Neural progenitor cell (in vitro differentiated cells): ENCODE results near the gene ARSK. TPM values are rescaled to one million over a fixed set of nuclear protein-coding genes. Genes with fewer than 3 reads are reported as not detected.

ENCODE experiments used
- DNase-seq: peaks from one replicate; pipeline ENCODE4 v3.0.0-alpha.2; 2016; ENCODE audit warnings: low spot score
- H2AFZ ChIP-seq: fragments of 200-600 bp; sonication (generic); replicated peaks from 2 replicates; pipeline ENCODE4 v1.6.1; 2016; ENCODE audit warnings: antibody characterized with exemption
- H3F3A ChIP-seq: fragments of 200-600 bp; sonication (generic); 2 replicates; pipeline ENCODE4 v1.6.1; 2016; ENCODE audit warnings: antibody characterized with exemption, low read depth
- H3K27ac ChIP-seq: fragments of 200-600 bp; sonication (generic); 2 replicates; pipeline ENCODE4 v1.5.1; 2016; ENCODE audit warnings: mild to moderate bottlenecking
- H3K27me3 ChIP-seq: fragments of 200-600 bp; sonication (generic); 2 replicates; pipeline ENCODE4 v1.6.1; 2016; ENCODE audit warnings: mild to moderate bottlenecking, moderate library complexity
- H3K36me3 ChIP-seq: fragments of 200-600 bp; sonication (generic); 2 replicates; pipeline ENCODE4 v1.5.1; 2016
- H3K4me1 ChIP-seq: fragments of 200-600 bp; sonication (generic); 2 replicates; pipeline ENCODE4 v1.6.1; 2016; ENCODE audit warnings: mixed run types
- H3K4me2 ChIP-seq: fragments of 200-600 bp; sonication (generic); 2 replicates; pipeline ENCODE4 v1.6.1; 2016
- H3K4me3 ChIP-seq: fragments of 200-600 bp; sonication (generic); 2 replicates; pipeline ENCODE4 v1.5.1; 2016
- H3K79me2 ChIP-seq: fragments of 200-600 bp; sonication (generic); 2 replicates; pipeline ENCODE4 v1.6.1; 2016; ENCODE audit warnings: low read depth
- H3K9ac ChIP-seq: fragments of 200-600 bp; sonication (generic); 2 replicates; pipeline ENCODE4 v1.6.1; 2016
- H3K9me3 ChIP-seq: fragments of 200-600 bp; sonication (generic); 2 replicates; pipeline ENCODE4 v1.5.1; 2016; ENCODE audit warnings: low read depth
- H4K20me1 ChIP-seq: fragments of 200-600 bp; sonication (generic); 2 replicates; pipeline ENCODE4 v1.6.1; 2016; ENCODE audit warnings: low read depth
- H3K27ac Mint-ChIP-seq: 3 replicates; pipeline ENCODE4 v1.8.0; 2021; ENCODE audit warnings: mixed read lengths
- H3K27me3 Mint-ChIP-seq: 2 replicates; pipeline ENCODE4 v1.8.0; 2022; ENCODE audit warnings: low read depth, mild to moderate bottlenecking, inconsistent platforms, moderate library complexity, mixed read lengths; ENCODE audit not compliant: insufficient read depth
- H3K36me3 Mint-ChIP-seq: 3 replicates; pipeline ENCODE4 v1.8.0; 2021; ENCODE audit warnings: mixed read lengths
- H3K4me1 Mint-ChIP-seq: 3 replicates; pipeline ENCODE4 v1.8.0; 2021; ENCODE audit warnings: mixed read lengths
- H3K4me3 Mint-ChIP-seq: 3 replicates; pipeline ENCODE4 v1.8.0; 2021; ENCODE audit warnings: mild to moderate bottlenecking, moderate library complexity, mixed read lengths
- H3K9me3 Mint-ChIP-seq: 3 replicates; pipeline ENCODE4 v1.8.0; 2020; ENCODE audit warnings: mixed read lengths
- EZH2 ChIP-seq: fragments of 200-600 bp; sonication (generic); IDR thresholded peaks from 2 replicates; pipeline ENCODE4 v1.6.1; 2017; ENCODE audit warnings: antibody characterized with exemption, mild to moderate bottlenecking, moderate library complexity
- EZH2phosphoT487 ChIP-seq: fragments of 200-600 bp; sonication (generic); IDR thresholded peaks from 2 replicates; pipeline ENCODE4 v1.6.1; 2017; ENCODE audit warnings: antibody characterized with exemption
- small RNA-seq: library from RNA; depleted of rRNA; stranded (forward); fragments of <200 nt; gene quantifications from one replicate; pipeline ENCODE3, GENCODE V24; 2015
- total RNA-seq: library from RNA; depleted of rRNA; stranded (reverse); fragments of >200 nt; gene quantifications from 2 replicates; pipeline ENCODE4 v1.2.3, GENCODE V29; 2015; ENCODE audit warnings: low replicate concordance
- TF ChIP-seq, protein P1 (sequence below): fragments of 200-600 bp; sonication (generic); IDR thresholded peaks from 2 replicates; pipeline ENCODE4 v1.5.1; 2017; ENCODE audit warnings: antibody characterized with exemption, mild to moderate bottlenecking

Gene ARSK
- total RNA-seq, 1 donor from 2014 or later, result 21.3 TPM

DNA sequence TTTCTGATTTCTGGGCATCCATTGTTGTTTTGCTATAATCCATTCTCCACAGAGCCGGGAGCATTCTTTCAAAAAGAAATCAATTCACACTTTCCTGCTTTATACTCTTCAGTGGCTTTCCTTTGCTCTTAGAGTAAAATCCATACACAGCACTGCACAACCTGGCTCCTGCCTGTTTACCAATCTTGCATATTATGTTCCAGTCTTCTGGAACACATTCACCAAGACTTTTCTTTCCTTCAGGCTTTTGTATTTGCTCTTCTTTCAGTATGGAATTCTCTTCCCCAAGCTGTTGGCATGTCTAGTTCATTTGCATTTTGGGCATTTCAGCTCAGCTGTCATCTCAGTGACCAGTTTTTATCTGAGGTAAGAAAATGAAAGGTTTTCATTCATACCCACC, 97.9 kb downstream of the ARSK start:
- no peaks in the 10 kb centered on the region for H3K79me2 ChIP-seq

DNA sequence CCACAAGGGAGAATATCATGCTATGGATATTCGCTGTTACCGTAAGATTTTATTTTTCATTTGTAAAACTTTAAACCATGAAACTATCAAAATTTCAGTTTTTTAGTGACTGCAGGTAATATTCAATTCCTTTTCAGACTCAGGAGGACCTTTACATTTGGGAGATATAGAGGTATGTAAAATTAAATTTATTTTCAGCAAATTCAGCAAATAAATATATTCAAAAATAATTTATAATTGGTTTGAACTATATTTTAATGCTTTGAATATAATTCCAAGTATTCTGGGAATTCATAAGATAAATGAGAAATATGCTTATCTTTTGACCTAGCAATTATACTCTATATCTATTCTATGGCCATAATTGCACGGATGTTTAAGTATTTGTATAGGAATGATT, 99.3 kb downstream of the ARSK start:
- TF ChIP-seq, protein P1, sequence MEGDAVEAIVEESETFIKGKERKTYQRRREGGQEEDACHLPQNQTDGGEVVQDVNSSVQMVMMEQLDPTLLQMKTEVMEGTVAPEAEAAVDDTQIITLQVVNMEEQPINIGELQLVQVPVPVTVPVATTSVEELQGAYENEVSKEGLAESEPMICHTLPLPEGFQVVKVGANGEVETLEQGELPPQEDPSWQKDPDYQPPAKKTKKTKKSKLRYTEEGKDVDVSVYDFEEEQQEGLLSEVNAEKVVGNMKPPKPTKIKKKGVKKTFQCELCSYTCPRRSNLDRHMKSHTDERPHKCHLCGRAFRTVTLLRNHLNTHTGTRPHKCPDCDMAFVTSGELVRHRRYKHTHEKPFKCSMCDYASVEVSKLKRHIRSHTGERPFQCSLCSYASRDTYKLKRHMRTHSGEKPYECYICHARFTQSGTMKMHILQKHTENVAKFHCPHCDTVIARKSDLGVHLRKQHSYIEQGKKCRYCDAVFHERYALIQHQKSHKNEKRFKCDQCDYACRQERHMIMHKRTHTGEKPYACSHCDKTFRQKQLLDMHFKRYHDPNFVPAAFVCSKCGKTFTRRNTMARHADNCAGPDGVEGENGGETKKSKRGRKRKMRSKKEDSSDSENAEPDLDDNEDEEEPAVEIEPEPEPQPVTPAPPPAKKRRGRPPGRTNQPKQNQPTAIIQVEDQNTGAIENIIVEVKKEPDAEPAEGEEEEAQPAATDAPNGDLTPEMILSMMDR, result no peak
- no peak for TF ChIP-seq EZH2
- TF ChIP-seq EZH2phosphoT487, result no peak
- Histone ChIP-seq H3K9me3 (no peaks in the 10 kb centered on the region), H3F3A (no peaks in the 10 kb centered on the region), H3K4me1 (no peaks in the 10 kb centered on the region), H3K4me3 (no peak overlapping the region), H3K36me3 (no peaks in the 10 kb centered on the region), H3K79me2 (no peaks in the 10 kb centered on the region), H3K9ac (no peak overlapping the region), H3K27ac (no peak overlapping the region), H3K4me2 (no peak overlapping the region), H3K27me3 (no peaks in the 10 kb centered on the region), H4K20me1 (no peaks in the 10 kb centered on the region), H2AFZ (no peak overlapping the region)
- Mint-ChIP-seq H3K36me3 (no peaks in the 10 kb centered on the region), H3K4me1 (peaks cover 6% of the 10 kb centered on the region), H3K4me3 (no peak overlapping the region), H3K27me3 (peaks cover 2% of the 10 kb centered on the region), H3K9me3 (peaks cover 2% of the 10 kb centered on the region), H3K27ac (no peak overlapping the region)
- no peak for DNase-seq

More for the DNA sequence above, 97.9 kb downstream of the ARSK start:
- no peaks in the 10 kb centered on the region for H3K9me3 ChIP-seq
- Mint-ChIP-seq H3K4me3 (no peak overlapping the region), H3K27ac (no peak overlapping the region), H3K9me3 (peaks cover 2% of the 10 kb centered on the region), H3K36me3 (no peaks in the 10 kb centered on the region), H3K4me1 (peaks cover 6% of the 10 kb centered on the region), H3K27me3 (peaks cover 2% of the 10 kb centered on the region)
- no peak overlapping the region for H3K4me2 ChIP-seq
- no peaks in the 10 kb centered on the region for H3K36me3 ChIP-seq
- no peak overlapping the region for H3K4me3 ChIP-seq
- no peak for TF ChIP-seq EZH2phosphoT487
- TF ChIP-seq, protein P1, result no peak
- no peak for TF ChIP-seq EZH2
- H3K27me3 ChIP-seq, result no peaks in the 10 kb centered on the region
- no peaks in the 10 kb centered on the region for H3K4me1 ChIP-seq
- no peak for DNase-seq
- H2AFZ ChIP-seq, result no peak overlapping the region
- no peaks in the 10 kb centered on the region for H3F3A ChIP-seq
- no peak overlapping the region for H3K27ac ChIP-seq
- no peak overlapping the region for H3K9ac ChIP-seq
- no peaks in the 10 kb centered on the region for H4K20me1 ChIP-seq

Small RNAs within 50 kb of the gene (small RNA-seq; reads per million reads assigned to genes)
- not detected for gene RNU6-308P

Other genes with a start within 250 kb of the ARSK start
- gene FAM81B, start 163.7 kb upstream of the ARSK start, total RNA-seq, result not detected in 2 replicates
- gene SKIC3, start 124 bp upstream of the ARSK start, total RNA-seq, result 101 and 132 TPM in 2 replicates
- gene GPR150, start 65.0 kb downstream of the ARSK start, total RNA-seq, result 0.12 TPM in 1 of 2 replicates, not detected in the other
- 3.6 and 4.4 TPM in 2 replicates for gene RFESD, start 91.7 kb downstream of the ARSK start, total RNA-seq
- not detected in 2 replicates for gene SPATA9, start 127.9 kb downstream of the ARSK start, total RNA-seq
- 3.6 and 5.5 TPM in 2 replicates for gene RHOBTB3, start 176.2 kb downstream of the ARSK start, total RNA-seq